ENCODE data around the gene OBSL1.

OBSL1 gene

DNA sequence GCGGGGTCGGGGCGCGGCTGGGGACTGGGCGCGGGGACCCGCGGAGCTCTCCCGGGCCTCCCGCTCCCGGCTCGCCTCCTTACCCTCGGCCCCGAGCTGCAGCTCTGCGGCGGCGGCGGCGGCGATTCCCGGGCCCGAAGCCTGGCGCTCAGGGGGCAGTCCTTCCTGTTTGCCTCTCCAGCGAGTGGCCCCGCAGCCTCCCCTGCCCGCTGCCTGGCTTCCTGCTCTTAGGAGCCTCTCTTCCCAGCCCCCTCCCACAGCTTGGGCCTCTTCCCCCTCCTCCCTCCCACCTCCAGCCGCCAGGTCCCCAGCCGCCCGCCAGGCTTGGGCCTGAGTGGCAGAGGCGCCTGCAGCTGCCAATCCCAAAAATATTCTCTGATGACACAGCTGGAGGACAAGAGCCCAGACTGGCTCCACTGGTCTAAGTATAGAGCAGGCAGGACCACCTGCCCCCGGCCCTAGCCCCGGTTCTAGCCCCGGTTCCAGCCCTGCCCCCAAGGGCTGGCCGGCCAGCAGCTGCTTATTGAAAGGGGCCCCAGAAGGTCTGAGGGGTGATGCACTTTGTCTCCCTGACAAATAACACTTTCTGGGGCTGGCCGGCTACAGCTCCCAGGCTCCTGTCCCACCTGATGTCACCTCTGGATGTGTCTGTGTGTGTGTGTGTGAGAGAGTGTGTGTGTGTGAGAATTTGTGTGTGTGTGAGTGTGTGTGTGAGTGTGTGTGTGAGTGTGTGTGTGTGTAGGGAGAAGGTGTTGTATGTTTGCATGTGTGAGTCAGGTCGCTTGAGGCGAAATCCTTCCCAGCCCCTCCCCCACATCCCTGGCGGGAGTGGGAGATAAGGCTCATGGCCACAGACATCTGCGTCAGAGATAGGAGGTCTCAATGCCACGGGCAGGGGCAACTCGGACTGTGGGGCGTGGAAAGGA, at the start of gene OBSL1:
TSS of gene OBSL1 (minus strand) at position 229 of the 926 bp plus-strand sequence. CDS start 307 bp downstream, outside the sequence.
- Mint-ChIP-seq H3K4me3 (peak within 1 kb of the TSS; percentile 49 to 69), H3K9me3 (no peaks in the 10 kb centered on the region), H3K27me3 (peaks cover 81% of the 10 kb centered on the region), H3K27ac (no peak within 1 kb of the TSS), H3K4me1 (peaks cover 5% of the 10 kb centered on the region)
- ATAC-seq (peak; percentile 38), DNase-seq (no peak)

GRCh38 chr2:219620546-219620945, 49.2 kb upstream of the OBSL1 start:
- no peak for ATAC-seq
- Mint-ChIP-seq H3K9me3 (no peaks in the 10 kb centered on the region), H3K27ac (no peak overlapping the region), H3K4me1 (no peaks in the 10 kb centered on the region), H3K4me3 (no peak overlapping the region), H3K27me3 (no peaks in the 10 kb centered on the region)
- no peak for DNase-seq

DNA sequence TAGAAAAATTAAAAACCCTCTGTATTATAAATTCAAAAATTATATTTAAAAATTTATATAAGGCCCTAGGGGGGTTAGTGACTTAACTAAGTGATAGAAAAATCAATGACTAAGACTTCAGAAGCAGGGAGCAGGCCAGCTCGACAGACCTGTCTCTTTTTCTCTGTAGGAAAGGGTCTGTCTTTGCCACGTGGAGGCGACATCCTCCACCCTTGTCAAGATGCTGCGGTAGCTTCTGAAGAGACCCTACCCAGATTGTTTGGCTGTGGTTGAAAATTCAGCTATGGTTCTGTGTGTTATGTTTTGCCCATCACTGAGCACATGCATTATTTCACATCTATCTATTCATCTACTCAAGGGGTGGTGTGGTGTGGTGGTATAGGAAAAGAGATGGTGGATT, 47.9 kb upstream of the OBSL1 start:
- Mint-ChIP-seq H3K27ac (no peak overlapping the region), H3K9me3 (no peaks in the 10 kb centered on the region), H3K27me3 (no peaks in the 10 kb centered on the region), H3K4me1 (no peaks in the 10 kb centered on the region), H3K4me3 (no peak overlapping the region)
- DNase-seq (no peak), ATAC-seq (no peak)

DNA sequence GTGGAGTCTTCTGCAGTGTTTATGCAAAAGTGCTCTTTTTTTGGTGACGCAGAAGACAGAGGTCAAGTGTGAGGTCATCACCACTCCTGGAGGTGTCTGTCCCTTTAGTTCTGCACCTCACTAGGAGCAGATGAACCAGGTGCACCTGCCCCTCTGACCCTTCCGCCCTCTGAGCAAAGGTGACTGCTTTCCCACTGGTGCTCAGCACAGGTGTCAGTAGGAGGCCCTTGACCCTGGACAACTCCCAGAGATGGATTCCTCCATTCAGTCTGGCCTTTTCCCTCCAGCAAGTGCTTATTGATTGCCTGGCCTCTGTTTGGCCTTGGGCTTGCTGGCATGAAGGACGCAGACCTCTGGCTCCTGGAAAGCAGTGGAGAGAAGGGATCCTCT, 47.4 kb upstream of the OBSL1 start:
- DNase-seq = no peak
- no peak overlapping the region for H3K27ac Mint-ChIP-seq
- ATAC-seq = no peak
- no peaks in the 10 kb centered on the region for H3K9me3 Mint-ChIP-seq
- no peak overlapping the region for H3K4me3 Mint-ChIP-seq
- no peaks in the 10 kb centered on the region for H3K4me1 Mint-ChIP-seq
- H3K27me3 Mint-ChIP-seq = no peaks in the 10 kb centered on the region

DNA sequence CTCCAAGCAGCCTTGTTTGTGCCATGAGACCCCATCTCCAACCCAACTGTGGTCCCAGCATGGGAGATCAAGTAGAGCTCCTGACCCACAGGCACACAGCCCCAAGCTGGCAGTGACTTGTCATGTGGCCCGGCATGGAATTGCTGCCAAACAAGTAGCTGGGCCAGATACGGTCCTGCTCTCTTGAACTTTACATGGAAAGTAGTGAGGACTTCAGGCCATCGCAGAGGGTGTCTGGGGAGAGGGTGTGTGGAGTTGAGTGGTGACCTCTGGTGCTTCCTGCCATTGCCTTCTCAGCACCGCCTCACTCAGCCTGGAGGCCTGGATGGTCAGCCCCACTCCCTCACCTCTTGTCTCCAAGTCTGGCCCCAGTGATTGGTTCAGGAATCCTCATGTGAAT, 45.2 kb upstream of the OBSL1 start:
- ATAC-seq (no peak), DNase-seq (no peak)

DNA sequence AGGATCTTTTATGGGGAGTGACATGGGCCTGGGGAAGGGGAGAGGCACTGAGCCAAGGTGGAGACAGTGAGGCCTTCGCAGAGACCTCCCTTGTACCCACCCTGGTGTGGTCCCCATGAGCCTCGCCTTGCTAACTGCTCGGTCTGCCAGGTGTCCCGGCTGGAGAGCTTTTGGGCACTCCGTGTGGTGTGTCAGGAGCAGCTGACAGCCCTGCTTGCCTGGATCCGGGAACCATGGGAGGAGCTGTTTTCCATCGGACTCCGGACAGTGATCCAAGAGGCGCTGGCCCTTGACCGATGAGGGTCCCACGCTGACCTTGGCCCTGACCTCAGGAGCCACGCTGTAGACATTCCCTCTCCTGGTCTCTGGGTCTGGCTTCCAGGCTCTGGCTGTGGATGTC, 44.6 kb upstream of the OBSL1 start:
- no peaks in the 10 kb centered on the region for H3K27me3 Mint-ChIP-seq
- no peaks in the 10 kb centered on the region for H3K9me3 Mint-ChIP-seq
- H3K4me1 Mint-ChIP-seq = peaks cover 21% of the 10 kb centered on the region
- H3K4me3 Mint-ChIP-seq = no peak overlapping the region
- no peak overlapping the region for H3K27ac Mint-ChIP-seq
- no peak for ATAC-seq
- DNase-seq = no peak

More for the DNA sequence above, 45.2 kb upstream of the OBSL1 start:
- Mint-ChIP-seq H3K27me3 (no peaks in the 10 kb centered on the region), H3K27ac (no peak overlapping the region), H3K4me3 (no peak overlapping the region), H3K9me3 (no peaks in the 10 kb centered on the region), H3K4me1 (peaks cover 15% of the 10 kb centered on the region)

GRCh38 chr2:219615036-219615435, 43.7 kb upstream of the OBSL1 start:
- H3K9me3 Mint-ChIP-seq = no peaks in the 10 kb centered on the region
- no peak overlapping the region for H3K4me3 Mint-ChIP-seq
- DNase-seq (no peak), ATAC-seq (no peak)
- no peak overlapping the region for H3K27ac Mint-ChIP-seq
- H3K4me1 Mint-ChIP-seq = peaks cover 22% of the 10 kb centered on the region
- H3K27me3 Mint-ChIP-seq = no peaks in the 10 kb centered on the region

- no peaks in the 10 kb centered on the region for H3K27me3 Mint-ChIP-seq
- no peak for DNase-seq
- peak; percentile 18 for ATAC-seq
- no peaks in the 10 kb centered on the region for H3K9me3 Mint-ChIP-seq
- peak overlapping the region in 1 of 2 donors; percentile 85 for H3K27ac Mint-ChIP-seq
- H3K4me1 Mint-ChIP-seq = peaks cover 22% of the 10 kb centered on the region
- no peak overlapping the region for H3K4me3 Mint-ChIP-seq
These were observed 42.9 kb upstream of the OBSL1 start for GRCh38 chr2:219614076-219614860.

DNA sequence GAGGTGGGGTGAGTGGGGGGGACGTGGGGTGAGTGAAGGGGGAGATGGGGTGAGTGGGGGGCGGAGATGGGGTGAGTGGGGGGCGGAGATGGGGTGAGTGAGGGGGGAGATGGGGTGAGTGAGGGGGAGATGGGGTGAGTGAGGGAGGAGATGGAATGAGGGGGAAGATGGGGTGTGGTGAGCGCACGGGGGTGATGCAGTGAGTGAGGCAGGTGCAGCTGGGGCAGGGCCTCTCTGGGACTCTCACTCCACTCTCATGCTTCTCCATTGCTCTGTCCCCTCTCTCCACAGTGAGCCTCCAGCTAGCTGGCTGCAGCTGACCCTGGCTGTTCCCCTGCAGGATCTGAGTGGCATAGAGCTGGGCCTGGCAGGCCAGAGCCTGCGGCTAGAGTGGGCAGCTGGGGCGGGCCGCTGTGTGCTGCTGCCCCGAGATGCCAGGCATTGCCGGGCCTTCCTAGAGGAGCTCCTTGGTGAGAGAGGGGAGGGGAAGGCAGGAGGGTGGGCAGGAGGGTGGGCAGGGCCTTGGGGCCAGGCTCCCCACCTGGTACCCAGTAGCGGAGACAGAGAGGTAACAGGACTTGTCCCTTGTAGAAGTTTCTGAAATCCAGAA, 42.2 kb upstream of the OBSL1 start:
- ATAC-seq (peak; percentile 29), DNase-seq (no peak)
- Mint-ChIP-seq H3K27ac (no peak overlapping the region), H3K9me3 (no peaks in the 10 kb centered on the region), H3K4me3 (no peak overlapping the region), H3K27me3 (no peaks in the 10 kb centered on the region), H3K4me1 (peaks cover 22% of the 10 kb centered on the region)

- peak; percentile 15 for ATAC-seq
These were observed 41.4 kb upstream of the OBSL1 start for GRCh38 chr2:219612577-219613286.

DNA sequence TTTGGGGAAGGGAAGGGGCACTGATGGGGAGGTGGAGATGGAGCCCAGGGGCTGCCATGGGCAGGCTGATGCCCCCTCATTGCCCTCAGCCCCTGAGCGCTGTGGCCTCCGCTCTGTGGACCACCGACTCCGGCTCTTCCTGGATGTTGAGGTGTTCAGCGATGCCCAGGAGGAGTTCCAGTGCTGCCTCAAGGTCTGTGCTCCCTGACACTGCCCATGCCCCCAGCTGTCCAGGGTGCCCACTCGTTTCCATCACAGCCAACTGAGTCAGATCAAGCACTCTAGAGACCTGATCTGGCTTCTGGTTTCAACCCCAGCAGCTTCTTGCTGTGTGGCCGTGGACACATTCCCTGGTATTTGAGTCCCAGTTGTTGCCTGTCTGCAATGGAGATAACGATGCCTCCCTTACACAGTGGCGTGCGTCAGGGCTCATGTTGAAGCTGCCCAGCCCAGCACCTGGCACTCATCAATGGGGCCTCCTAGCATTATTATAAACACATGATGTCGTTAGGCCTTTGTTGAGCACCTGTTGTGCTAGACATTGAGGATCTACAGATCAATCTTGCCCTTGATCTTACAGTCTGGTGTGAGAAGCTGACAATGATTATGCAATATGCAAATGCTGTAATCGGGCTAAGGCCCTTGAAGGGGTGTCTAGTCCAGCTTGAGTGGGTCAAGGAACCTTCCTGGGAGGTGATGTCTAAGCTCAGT, 40.7 kb upstream of the OBSL1 start:
- H3K4me3 Mint-ChIP-seq = no peak overlapping the region
- ATAC-seq = no peak
- peak overlapping the region in 1 of 2 donors; percentile 33 for H3K27ac Mint-ChIP-seq
- no peaks in the 10 kb centered on the region for H3K27me3 Mint-ChIP-seq
- H3K9me3 Mint-ChIP-seq = no peaks in the 10 kb centered on the region
- peaks cover 29% of the 10 kb centered on the region for H3K4me1 Mint-ChIP-seq
- DNase-seq = no peak

More at GRCh38 chr2:219612577-219613286, 41.4 kb upstream of the OBSL1 start:
- H3K9me3 Mint-ChIP-seq = no peaks in the 10 kb centered on the region
- peaks cover 29% of the 10 kb centered on the region for H3K4me1 Mint-ChIP-seq
- peak overlapping the region; percentile 35 to 81 for H3K27ac Mint-ChIP-seq
- no peaks in the 10 kb centered on the region for H3K27me3 Mint-ChIP-seq
- no peak overlapping the region for H3K4me3 Mint-ChIP-seq
- no peak for DNase-seq

DNA sequence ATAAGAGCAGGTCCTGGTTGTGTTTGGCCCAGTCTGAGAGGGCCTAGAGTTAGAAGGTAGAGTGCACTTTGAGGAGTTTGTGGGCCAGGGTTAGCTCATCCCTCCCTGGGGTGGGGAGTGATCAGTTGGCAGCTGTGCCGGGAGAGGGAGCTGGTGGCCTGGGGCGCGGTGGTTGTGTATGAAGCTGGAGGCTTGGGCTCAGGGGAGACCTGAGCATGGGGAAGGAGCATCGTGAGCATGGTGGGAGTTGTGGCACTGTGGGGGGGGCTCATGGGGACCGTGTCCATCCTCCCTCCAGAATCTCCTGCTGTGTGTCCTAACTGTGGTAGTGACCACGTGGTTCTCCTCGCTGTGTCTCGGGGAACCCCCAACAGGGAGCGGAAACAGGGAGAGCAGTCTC, 40.0 kb upstream of the OBSL1 start:
- H3K27ac Mint-ChIP-seq = peak overlapping the region in 1 of 2 donors; percentile 69
- DNase-seq (no peak), ATAC-seq (no peak)
- H3K4me1 Mint-ChIP-seq = peaks cover 29% of the 10 kb centered on the region
- no peaks in the 10 kb centered on the region for H3K27me3 Mint-ChIP-seq
- H3K4me3 Mint-ChIP-seq = no peak overlapping the region
- no peaks in the 10 kb centered on the region for H3K9me3 Mint-ChIP-seq

DNA sequence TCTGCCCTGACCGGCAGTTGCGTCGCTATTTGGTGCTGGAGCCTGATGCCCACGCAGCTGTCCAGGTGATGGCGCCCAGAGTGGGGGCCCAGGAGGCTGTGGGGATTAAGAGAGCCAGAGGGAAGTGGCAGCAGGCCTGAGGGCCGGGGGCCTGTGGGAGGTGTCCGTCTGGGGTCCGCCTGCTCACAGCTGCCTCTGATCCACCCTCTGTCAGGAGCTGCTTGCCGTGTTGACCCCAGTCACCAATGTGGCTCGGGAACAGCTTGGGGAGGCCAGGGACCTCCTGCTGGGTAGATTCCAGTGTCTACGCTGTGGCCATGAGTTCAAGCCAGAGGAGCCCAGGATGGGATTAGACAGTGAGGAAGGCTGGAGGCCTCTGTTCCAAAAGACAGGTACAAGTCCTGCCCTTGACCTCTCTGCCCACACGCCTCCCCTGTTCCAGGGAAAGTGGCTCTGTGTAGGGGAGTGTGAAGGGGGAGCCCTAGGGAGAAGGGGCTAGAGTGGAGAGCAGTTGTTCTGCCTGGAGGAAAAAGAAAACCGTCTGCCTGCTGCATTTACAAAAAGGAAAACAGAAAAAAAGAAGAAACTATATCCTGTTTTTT, 37.9 kb upstream of the OBSL1 start:
- Mint-ChIP-seq H3K27me3 (no peaks in the 10 kb centered on the region), H3K4me3 (no peak overlapping the region), H3K27ac (peak overlapping the region in 1 of 2 donors; percentile 29), H3K4me1 (peaks cover 29% of the 10 kb centered on the region), H3K9me3 (no peaks in the 10 kb centered on the region)
- ATAC-seq (no peak), DNase-seq (no peak)

GRCh38 chr2:219608399-219608964, 37.1 kb upstream of the OBSL1 start:
- no peak for DNase-seq
- Mint-ChIP-seq H3K27ac (peak overlapping the region in 1 of 2 donors; percentile 56), H3K9me3 (no peaks in the 10 kb centered on the region), H3K27me3 (no peaks in the 10 kb centered on the region), H3K4me1 (peaks cover 29% of the 10 kb centered on the region), H3K4me3 (no peak overlapping the region)
- ATAC-seq = peak; percentile 10
